GM12878 (cell line): ENCODE measurements around the gene FMNL2. TPM values are rescaled to one million over a fixed set of nuclear protein-coding genes. Genes with fewer than 3 reads are reported as not detected.

Experiments
- ATAC-seq: fragments of 200-7000 bp; cut with Tn5 transposase; 3 replicates; pipeline ENCODE4 v1.9.1; 2020; ENCODE audit warnings: mild to moderate bottlenecking, moderate library complexity
- BruUV-seq: library from RNA; stranded (reverse); fragments of 400-500 nt; replicated peaks from 2 replicates; lab custom pipeline; 2021; lab: Mats Ljungman, UMichigan
- CTCF ChIA-PET: fragments of 300-600 bp; sonication (Branson Sonifier 250); formaldehyde crosslinking; extraction: SDS; loops from one replicate; lab custom pipeline; 2021; ENCODE audit warnings: inconsistent platforms; lab: Yijun Ruan, JAX
- POLR2A ChIA-PET: fragments of 350-600 bp; formaldehyde crosslinking; extraction: SDS; loops from one replicate; lab custom pipeline; 2021; ENCODE audit warnings: inconsistent platforms; lab: Charles Lee
- RAD21 ChIA-PET: fragments of 300-600 bp; sonication (Branson Sonifier 250); formaldehyde crosslinking; loops from one replicate; lab custom pipeline; 2023; ENCODE audit warnings: antibody characterized with exemption; ENCODE audit not compliant: unreplicated experiment; lab: Charles Lee
- SMC1A ChIA-PET: fragments of 300-600 bp; sonication (Branson Sonifier 250); formaldehyde crosslinking; loops from one replicate; lab custom pipeline; 2023; ENCODE audit not compliant: unreplicated experiment, uncharacterized antibody; lab: Charles Lee
- DNase-seq: peaks from one replicate; pipeline ENCODE4 v3.0.0-alpha.2; 2011; ENCODE audit warnings: low read depth, low spot score
- FAIRE-seq: peaks from 3 replicates; lab custom pipeline; 2011; peaks lifted over from hg19 to GRCh38; lab: Jason Lieb, UNC
- H2AFZ ChIP-seq: 2 replicates; pipeline ENCODE4 v1.6.0; 2011; ENCODE audit warnings: low read depth, low read length, control low read depth; ENCODE audit not compliant: control insufficient read depth
- H3K27ac ChIP-seq: 2 replicates; pipeline ENCODE4 v1.5.1; 2011; ENCODE audit warnings: control low read depth; ENCODE audit not compliant: control insufficient read depth, insufficient read depth
- H3K27me3 ChIP-seq, 2 experiments: replicated peaks in 1 of 2; 2 replicates each; pipeline versions ENCODE4 v1.6.0 to v1.6.1; 2011; ENCODE audit warnings: low read length in 1 of 2; ENCODE audit not compliant: control insufficient read depth in 2 of 2, insufficient read depth in 2 of 2
- H3K36me3 ChIP-seq, 2 experiments: 2 replicates each; pipeline ENCODE4 v1.5.1; 2011; ENCODE audit warnings: low read length in 1 of 2; ENCODE audit not compliant: control insufficient read depth in 2 of 2, insufficient read depth in 2 of 2
- H3K4me1 ChIP-seq: 2 replicates; pipeline ENCODE4 v1.6.1; 2011; ENCODE audit warnings: mild to moderate bottlenecking, low read length, moderate library complexity, mixed read lengths; ENCODE audit not compliant: control insufficient read depth, insufficient read depth
- H3K4me2 ChIP-seq: 2 replicates; pipeline ENCODE4 v1.6.0; 2011; ENCODE audit warnings: control low read depth; ENCODE audit not compliant: control insufficient read depth, insufficient read depth
- H3K4me3 ChIP-seq: fragments of 200-600 bp; sonication (generic); 2 replicates; pipeline ENCODE4 v1.5.1; 2016
- H3K79me2 ChIP-seq: 2 replicates; pipeline ENCODE4 v1.6.0; 2011; ENCODE audit warnings: low read length; ENCODE audit not compliant: control insufficient read depth, insufficient read depth
- H3K9ac ChIP-seq: 2 replicates; pipeline ENCODE4 v1.8.0; 2011; ENCODE audit warnings: low read length, control low read depth, mixed read lengths; ENCODE audit not compliant: control insufficient read depth, insufficient read depth
- H3K9me3 ChIP-seq: replicated peaks from 3 replicates; pipeline ENCODE4 v1.5.1; 2011; ENCODE audit warnings: mild to moderate bottlenecking, low read length; ENCODE audit not compliant: control insufficient read depth, insufficient read depth
- H4K20me1 ChIP-seq: 2 replicates; pipeline ENCODE4 v1.6.0; 2011; ENCODE audit not compliant: control insufficient read depth, insufficient read depth
- BMI1 ChIP-seq: fragments of 450-650 bp; IDR thresholded peaks from 2 replicates; pipeline ENCODE4 v1.6.1; 2016; ENCODE audit warnings: mild to moderate bottlenecking, moderate library complexity, borderline replicate concordance
- HDAC6 ChIP-seq: fragments of 200-600 bp; sonication (generic); IDR thresholded peaks from one replicate; pipeline ENCODE4 v1.8.0; 2017; ENCODE audit warnings: antibody characterized with exemption; ENCODE audit not compliant: unreplicated experiment
- IKZF1 ChIP-seq: fragments of 450-650 bp; conservative IDR thresholded peaks from 2 replicates; pipeline ENCODE4 v1.6.1; 2017; ENCODE audit warnings: antibody characterized with exemption, mild to moderate bottlenecking
- MLLT1 ChIP-seq: fragments of 450-650 bp; IDR thresholded peaks from 2 replicates; pipeline ENCODE4 v1.6.1; 2016; ENCODE audit warnings: mild to moderate bottlenecking
- NFYB ChIP-seq: IDR thresholded peaks from 2 replicates; pipeline ENCODE4 v1.6.1; 2011; ENCODE audit warnings: low read depth, mild to moderate bottlenecking, low read length, improper control_type of control experiment, moderate library complexity; ENCODE audit not compliant: insufficient read depth
- PAX5 ChIP-seq: IDR thresholded peaks from 2 replicates; pipeline ENCODE4 v1.6.1; 2011; ENCODE audit warnings: low read depth, low read length, borderline replicate concordance
- PAX8 ChIP-seq: fragments of 450-650 bp; IDR thresholded peaks from 2 replicates; pipeline ENCODE4 v1.6.1; 2017; ENCODE audit warnings: mild to moderate bottlenecking, moderate library complexity
- PBX3 ChIP-seq: IDR thresholded peaks from 2 replicates; pipeline ENCODE4 v1.6.1; 2011; ENCODE audit warnings: mild to moderate bottlenecking, low read depth, low read length, moderate library complexity; ENCODE audit not compliant: insufficient replicate concordance
- RAD51 ChIP-seq: fragments of 450-650 bp; IDR thresholded peaks from 2 replicates; pipeline ENCODE4 v1.6.1; 2016; ENCODE audit warnings: moderate library complexity, mild to moderate bottlenecking, inconsistent platforms
- USF1 ChIP-seq: IDR thresholded peaks from 2 replicates; pipeline ENCODE4 v1.6.1; 2011; ENCODE audit warnings: borderline replicate concordance, low read depth, mild to moderate bottlenecking, moderate library complexity, mixed read lengths, low read length; ENCODE audit not compliant: insufficient read depth; ENCODE audit errors: extremely low read length
- ZBTB33 ChIP-seq: fragments of 450-650 bp; IDR thresholded peaks from 2 replicates; pipeline ENCODE4 v1.6.1; 2017; ENCODE audit warnings: mild to moderate bottlenecking
- ZNF592 ChIP-seq: fragments of 450-650 bp; IDR thresholded peaks from 2 replicates; pipeline ENCODE4 v1.6.1; 2017; ENCODE audit warnings: mild to moderate bottlenecking, moderate library complexity
- WGBS: methylation state at CpG from one replicate; pipeline ENCODE4 v1.1.6; 2016; ENCODE audit warnings: low lambda C conversion rate; ENCODE audit not compliant: insufficient replicate concordance, insufficient coverage; ENCODE audit errors: missing lambda C conversion rate; 5-methylcytosine and 5-hydroxymethylcytosine counted together
- in situ Hi-C: fragments of 300-500 bp; cut with MboI; formaldehyde crosslinking; loops from 9 replicates; pipeline ENCODE4 v1.14.3; 2018; ENCODE audit warnings: mixed read lengths
- intact Hi-C: fragments of 100-400 bp; cut with micrococcal nuclease; formaldehyde crosslinking; loops from one replicate; pipeline ENCODE4 v1.14.2; 2022; ENCODE audit not compliant: unreplicated experiment
- polyA plus RNA-seq, 11 experiments: library from polyadenylated mRNA; depleted of rRNA in 4 of 11; unstranded in 6 of 11; stranded (reverse) in 5 of 11; fragments of >200 nt; fragmentation: Nextera tagmentation in 4 of 11; fragmentation: Illumina TruSeq in 1 of 11; extraction: Ambion mirVana in 4 of 11; extraction: Trizol in 1 of 11; gene quantifications; 1 replicate in 1 of 11; 2 replicates in 10 of 11; pipeline versions ENCODE4 v1.2.1 to v1.2.3, GENCODE V29; 2011 to 2016; ENCODE audit warnings: inconsistent platforms in 2 of 11, missing spikeins in 2 of 11, low read depth in 1 of 11
- total RNA-seq, 4 experiments: library from RNA; depleted of rRNA in 3 of 4; stranded (reverse); fragments of >200 nt in 3 of 4; fragmentation: Illumina TruSeq in 1 of 4; extraction: Trizol in 1 of 4; gene quantifications; 2 replicates each; pipeline versions ENCODE4 v1.2.1 to v1.2.3, GENCODE V29; 2013 to 2021

The FMNL2 gene
- total and polyA plus RNA-seq, 10 of the 15 experiments (the other 5 are each of a cell fraction or from before 2014, with no cell fraction given), result 0.13 to 9.9 (median 0.35) TPM

- no peaks in the 10 kb centered on the region for H4K20me1 ChIP-seq
- H3K4me3 ChIP-seq, result no peak overlapping the region
- 85% methylated on average over 4 of the region's 4 CpGs for WGBS
- SMC1A ChIA-PET, result interaction anchor here (1.0 to 2.7 kb wide), 2 partner anchors 9 to 14 kb away, joined by 3 to 9 read pairs; no protein-coding TSS in a partner anchor
- RAD21 ChIA-PET, result no interaction called here
- no peak overlapping the region for H2AFZ ChIP-seq
- DNase-seq (no peak), ATAC-seq (no peak), FAIRE-seq (no peak)
- POLR2A ChIA-PET, result no interaction called here
- no peaks in the 10 kb centered on the region for H3K79me2 ChIP-seq
- in situ Hi-C loops (no loop called here), intact Hi-C loops (no loop called here)
- H3K27ac ChIP-seq, result no peak overlapping the region
- no peaks in the 10 kb centered on the region for H3K27me3 ChIP-seq
- CTCF ChIA-PET, result no interaction called here
- no peak overlapping the region for H3K4me2 ChIP-seq
- H3K36me3 ChIP-seq, result no peaks in the 10 kb centered on the region
- H3K9me3 ChIP-seq, result no peaks in the 10 kb centered on the region
- H3K4me1 ChIP-seq, result no peaks in the 10 kb centered on the region
- H3K9ac ChIP-seq, result no peak overlapping the region
- BruUV-seq, result no TSS peak
- TF ChIP-seq MLLT1, result no peak
- no peak for TF ChIP-seq NFYB
- TF ChIP-seq BMI1, result no peak
- TF ChIP-seq ZBTB33, result no peak
- TF ChIP-seq IKZF1, result no peak
- TF ChIP-seq USF1, result no peak
- no peak for TF ChIP-seq HDAC6
- no peak for TF ChIP-seq RAD51
- TF ChIP-seq PAX8, result no peak
- TF ChIP-seq ZNF592, result no peak
- no peak for TF ChIP-seq PBX3
- TF ChIP-seq PAX5, result no peak
Observed at GRCh38 chr2:152480821-152481399, 145.9 kb downstream of the FMNL2 start.
